SK-N-SH (cell line): Measurements from ENCODE around the gene R3HDM4. TPM values are rescaled to one million over a fixed set of nuclear protein-coding genes. Genes with fewer than 3 reads are reported as not detected.

ENCODE experiments used
- CTCF ChIA-PET: fragments of 300-600, 350-600 bp; formaldehyde crosslinking; extraction: SDS; loops from one replicate; lab custom pipeline; 2021; lab: Yijun Ruan, JAX
- POLR2A ChIA-PET: fragments of 350-600 bp; sonication (Branson Sonifier 250); formaldehyde crosslinking; extraction: SDS; loops from one replicate; lab custom pipeline; 2020; ENCODE audit warnings: antibody characterized with exemption, inconsistent platforms; lab: Yijun Ruan, JAX
- DNase-seq: peaks from one replicate; pipeline ENCODE4 v3.0.0; 2012
- H2AFZ ChIP-seq: fragments of 200-600 bp; sonication (generic); 2 replicates; pipeline ENCODE4 v1.8.1; 2016; ENCODE audit warnings: antibody characterized with exemption, mild to moderate bottlenecking, low read depth
- H3F3A ChIP-seq: fragments of 200-600 bp; sonication (generic); replicated peaks from 2 replicates; pipeline ENCODE3; 2016; ENCODE audit warnings: antibody characterized with exemption, mild to moderate bottlenecking; ENCODE audit not compliant: insufficient read depth
- H3K27ac ChIP-seq, 2 experiments: fragments of 200-500 bp in 1 of 2; fragments of 200-600 bp in 1 of 2; sonication (Bioruptor generic) in 1 of 2; sonication (generic), shearing (Covaris generic) in 1 of 2; 2 replicates each; pipeline versions ENCODE4 v1.5.1 to v1.6.1; 2014 to 2016; ENCODE audit warnings: low read depth in 2 of 2, inconsistent platforms in 1 of 2, low read length in 1 of 2, mild to moderate bottlenecking in 1 of 2, mixed read lengths in 1 of 2
- H3K27me3 ChIP-seq: fragments of 200-600 bp; sonication (generic), shearing (Covaris generic); 2 replicates; pipeline ENCODE4 v1.6.1; 2016; ENCODE audit warnings: mixed run types; ENCODE audit not compliant: insufficient read depth
- H3K36me3 ChIP-seq, 2 experiments: fragments of 200-500 bp in 1 of 2; fragments of 200-600 bp in 1 of 2; sonication (Bioruptor generic) in 1 of 2; sonication (generic) in 1 of 2; replicated peaks in 1 of 2; 2 replicates each; pipeline versions ENCODE3 to v1.5.1; 2014 to 2016; ENCODE audit warnings: low read length in 1 of 2, mild to moderate bottlenecking in 1 of 2; ENCODE audit not compliant: insufficient read depth in 2 of 2, control insufficient read depth in 1 of 2
- H3K4me1 ChIP-seq, 2 experiments: fragments of 200-500 bp in 1 of 2; fragments of 200-600 bp in 1 of 2; sonication (Bioruptor generic) in 1 of 2; sonication (generic), shearing (Covaris generic) in 1 of 2; 2 replicates each; pipeline versions ENCODE4 v1.5.1 to v1.6.1; 2014 to 2016; ENCODE audit warnings: low read depth in 1 of 2, low read length in 1 of 2, mixed run types in 1 of 2; ENCODE audit not compliant: insufficient read depth in 2 of 2, control insufficient read depth in 1 of 2
- H3K4me2 ChIP-seq: fragments of 200-600 bp; sonication (generic), shearing (Covaris generic); 2 replicates; pipeline ENCODE4 v1.6.1; 2017; ENCODE audit warnings: mixed run types
- H3K4me3 ChIP-seq, 2 experiments: fragments of 200-500 bp in 1 of 2; fragments of 200-600 bp in 1 of 2; sonication (Bioruptor generic) in 1 of 2; sonication (generic), shearing (Covaris generic) in 1 of 2; 2 replicates each; pipeline versions ENCODE4 v1.5.1 to v1.8.1; 2014 to 2016; ENCODE audit warnings: low read depth in 2 of 2, inconsistent platforms in 1 of 2, low read length in 1 of 2, mild to moderate bottlenecking in 1 of 2, mixed read lengths in 1 of 2, moderate library complexity in 1 of 2
- H3K79me2 ChIP-seq: fragments of 200-600 bp; sonication (generic); 2 replicates; pipeline ENCODE4 v1.8.1; 2017; ENCODE audit warnings: mild to moderate bottlenecking; ENCODE audit not compliant: insufficient read depth
- H3K9ac ChIP-seq: fragments of 200-600 bp; sonication (generic); 2 replicates; pipeline ENCODE4 v1.6.1; 2017; ENCODE audit warnings: mixed run types
- H3K9me2 ChIP-seq: fragments of 200-600 bp; sonication (generic); 2 replicates; pipeline ENCODE4 v1.6.1; 2017; ENCODE audit warnings: mixed run types
- H3K9me3 ChIP-seq: fragments of 200-600 bp; sonication (generic); 2 replicates; pipeline ENCODE4 v1.6.1; 2017; ENCODE audit warnings: mixed run types, mild to moderate bottlenecking, moderate library complexity
- H4K20me1 ChIP-seq: fragments of 200-600 bp; sonication (generic); 2 replicates; pipeline ENCODE4 v1.6.1; 2017; ENCODE audit warnings: mild to moderate bottlenecking, mixed run types; ENCODE audit not compliant: insufficient read depth
- ELF1 ChIP-seq: IDR thresholded peaks from 2 replicates; pipeline ENCODE4 v1.4.0; 2012
- EZH2phosphoT487 ChIP-seq: fragments of 200-600 bp; sonication (generic); IDR thresholded peaks from 2 replicates; pipeline ENCODE4 v1.6.1; 2017; ENCODE audit warnings: low read depth, mixed run types, mild to moderate bottlenecking, antibody characterized with exemption, moderate library complexity, borderline replicate concordance
- FOXJ3 ChIP-seq: sonication (generic); formaldehyde crosslinking; IDR thresholded peaks from 2 replicates; pipeline ENCODE4 v1.5.1; 2020; ENCODE audit warnings: mild to moderate bottlenecking, missing genetic modification reagents
- FOXM1 ChIP-seq: IDR thresholded peaks from 2 replicates; pipeline ENCODE4 v1.4.0; 2012; ENCODE audit warnings: low read depth, mild to moderate bottlenecking
- GABPA ChIP-seq: IDR thresholded peaks from 2 replicates; pipeline ENCODE4 v1.4.0; 2012; ENCODE audit warnings: low read depth, mild to moderate bottlenecking
- GATA2 ChIP-seq: sonication (generic); formaldehyde crosslinking; IDR thresholded peaks from 2 replicates; pipeline ENCODE4 v1.5.0; 2020; ENCODE audit warnings: mild to moderate bottlenecking, missing genetic modification reagents
- IRF3 ChIP-seq: fragments of 150-350 bp; IDR thresholded peaks from 2 replicates; pipeline ENCODE4 v1.6.1; 2016; ENCODE audit warnings: mild to moderate bottlenecking, low read depth, low read length
- JUND ChIP-seq: IDR thresholded peaks from 2 replicates; pipeline ENCODE4 v1.4.0; 2012
- MEF2A ChIP-seq: IDR thresholded peaks from 2 replicates; pipeline ENCODE4 v1.4.0; 2012; ENCODE audit warnings: low read depth, borderline replicate concordance
- NFIC ChIP-seq: IDR thresholded peaks from 2 replicates; pipeline ENCODE4 v1.4.0; 2012; ENCODE audit warnings: borderline replicate concordance
- POLR2AphosphoS5 ChIP-seq: IDR thresholded peaks from 2 replicates; pipeline ENCODE4 v1.6.1; 2012; ENCODE audit warnings: low read depth, low read length
- RAD21 ChIP-seq: IDR thresholded peaks from 2 replicates; pipeline ENCODE4 v1.6.1; 2012; ENCODE audit warnings: mild to moderate bottlenecking, low read length
- RFX5 ChIP-seq: IDR thresholded peaks from 2 replicates; pipeline ENCODE4 v1.6.1; 2012; ENCODE audit warnings: mild to moderate bottlenecking, improper control_type of control experiment, low read length
- RXRA ChIP-seq: IDR thresholded peaks from 2 replicates; pipeline ENCODE4 v1.4.0; 2012; ENCODE audit warnings: low read depth, mild to moderate bottlenecking, borderline replicate concordance
- SMC3 ChIP-seq: IDR thresholded peaks from 2 replicates; pipeline ENCODE4 v1.6.1; 2012; ENCODE audit warnings: low read depth, low read length, improper control_type of control experiment
- TAF1 ChIP-seq: IDR thresholded peaks from 2 replicates; pipeline ENCODE4 v1.6.1; 2012; ENCODE audit warnings: low read depth, mild to moderate bottlenecking, low read length, moderate library complexity, borderline replicate concordance
- USF1 ChIP-seq: IDR thresholded peaks from 2 replicates; pipeline ENCODE4 v1.4.0; 2012; ENCODE audit warnings: low read depth, borderline replicate concordance
- YY1 ChIP-seq: IDR thresholded peaks from 2 replicates; pipeline ENCODE4 v1.4.0; 2012; ENCODE audit warnings: low read depth, mild to moderate bottlenecking
- ZBTB33 ChIP-seq: IDR thresholded peaks from 2 replicates; pipeline ENCODE4 v1.4.0; 2012; ENCODE audit warnings: low read depth, borderline replicate concordance
- WGBS: methylation state at CpG from one replicate; pipeline ENCODE4 v1.1.6; 2017; ENCODE audit warnings: low lambda C conversion rate; 5-methylcytosine and 5-hydroxymethylcytosine counted together
- polyA plus RNA-seq, 3 experiments: library from polyadenylated mRNA; depleted of rRNA; stranded (reverse); fragments of >200 nt; gene quantifications; 2 replicates each; pipeline ENCODE4 v1.2.3, GENCODE V29; 2012

Gene R3HDM4
- polyA plus RNA-seq (2012; rRNA removed): 39.2 and 41.4 TPM in 2 replicates
- polyA plus RNA-seq (2012; cell fraction: cytosol; rRNA removed): 19.6 and 30.3 TPM in 2 replicates
- polyA plus RNA-seq (2012; cell fraction: nucleus; rRNA removed): 46.7 and 47.9 TPM in 2 replicates

- H3F3A ChIP-seq: peaks cover 10% of the 10 kb centered on the region
- peak within 1 kb of the TSS; percentile 87 for H2AFZ ChIP-seq
- ChIA-PET CTCF (interaction anchor here (0.9 to 1.4 kb wide), 3 partner anchors 10 to 140 kb away, joined by 3 to 6 read pairs (median 3); no protein-coding TSS in a partner anchor), POLR2A (no interaction called here)
- no peaks in the 10 kb centered on the region for H3K9me3 ChIP-seq
- peaks cover 16% of the 10 kb centered on the region for H3K27me3 ChIP-seq
- DNase-seq: peak; percentile 96
- H3K4me1 ChIP-seq: peaks cover 0 to 12% of the 10 kb centered on the region in 2 experiments; a peak in 2 of 4 replicates
- peak within 1 kb of the TSS; percentile 78 for H3K9ac ChIP-seq
- peaks cover 18% of the 10 kb centered on the region for H4K20me1 ChIP-seq
- peak within 1 kb of the TSS; percentile 70 to 73 for H3K4me3 ChIP-seq
- peak; percentile 54 for TF ChIP-seq GABPA
- TF ChIP-seq POLR2AphosphoS5: peak; percentile 61; the same call in 1 of the 2 replicates
- no peak for TF ChIP-seq EZH2phosphoT487
- TF ChIP-seq ELF1: 0 out of 2 replicates have a peak, but pooled peaks have one; percentile 33
- 0 out of 2 replicates have a peak, but pooled peaks have one; percentile 18 for TF ChIP-seq TAF1
- TF ChIP-seq MEF2A: no peak
- peaks cover 35% of the 10 kb centered on the region for H3K79me2 ChIP-seq
- H3K9me2 ChIP-seq: no peaks in the 10 kb centered on the region
- peak within 1 kb of the TSS; percentile 6 to 74; a peak in 2 of 4 replicates for H3K27ac ChIP-seq
- peak within 1 kb of the TSS; percentile 89 for H3K4me2 ChIP-seq
- no peaks in the 10 kb centered on the region for H3K36me3 ChIP-seq
- 8% methylated on average over 35 of the region's 76 CpGs for WGBS
Observed at GRCh38 chr19:913080-913748, at the start of gene R3HDM4. Gene R3HDM4 (minus strand): TSS chr19:913219. CDS start chr19:913157, 62 bp downstream.

- H2AFZ ChIP-seq: no peak overlapping the region
- ChIA-PET POLR2A (interaction anchor here (0.7 kb wide), 1 partner anchor 18 kb away, joined by 3 read pairs; no protein-coding TSS in a partner anchor), CTCF (interaction anchor here (0.9 kb wide), 1 partner anchor 220 kb away, joined by 3 read pairs; no protein-coding TSS in a partner anchor)
- H4K20me1 ChIP-seq: no peaks in the 10 kb centered on the region
- no peak overlapping the region for H3K27ac ChIP-seq
- no peaks in the 10 kb centered on the region for H3K9me3 ChIP-seq
- H3K79me2 ChIP-seq: no peaks in the 10 kb centered on the region
- TF ChIP-seq SMC3: no peak
- TF ChIP-seq GABPA: no peak
- no peak for TF ChIP-seq RFX5
- TF ChIP-seq YY1: no peak
- no peak for TF ChIP-seq USF1
- TF ChIP-seq JUND: no peak
- no peak for TF ChIP-seq ZBTB33
- no peak for TF ChIP-seq NFIC
- TF ChIP-seq EZH2phosphoT487: no peak
- no peak for TF ChIP-seq FOXJ3
- no peak for TF ChIP-seq FOXM1
- TF ChIP-seq RAD21: no peak
- TF ChIP-seq GATA2 (CRISPR knock-in tag): no peak
- no peak for TF ChIP-seq IRF3
- no peak for TF ChIP-seq ELF1
- no peak for TF ChIP-seq POLR2AphosphoS5
- no peak for TF ChIP-seq RXRA
- no peak overlapping the region for H3K4me3 ChIP-seq
- H3K4me2 ChIP-seq: no peak overlapping the region
- WGBS: 81% methylated on average over 10 of the region's 14 CpGs
- H3K27me3 ChIP-seq: no peaks in the 10 kb centered on the region
- peaks cover 10 to 12% of the 10 kb centered on the region in 2 experiments for H3K36me3 ChIP-seq
- no peak overlapping the region for H3K9ac ChIP-seq
- no peak for DNase-seq
- H3F3A ChIP-seq: peaks cover 6% of the 10 kb centered on the region
- no peaks in the 10 kb centered on the region for H3K9me2 ChIP-seq
- peaks cover 0 to 4% of the 10 kb centered on the region in 2 experiments; a peak in 1 of 4 replicates for H3K4me1 ChIP-seq
Observed at GRCh38 chr19:961866-962620, 49.0 kb upstream of the R3HDM4 start.
